ENCODE measurements around the gene WDR27. TPM values are rescaled to one million over a fixed set of nuclear protein-coding genes. Genes with fewer than 3 reads are reported as not detected.

The WDR27 gene
- total RNA-seq, 2 experiments from 2014 or later: 29.0 to 29.7 TPM

GRCh38 chr6:169508452-169508851 is 193.4 kb downstream of the WDR27 start:
- Mint-ChIP-seq H3K27me3 (no peaks in the 10 kb centered on the region), H3K4me1 (no peaks in the 10 kb centered on the region)

GRCh38 chr6:169503422-169504152 is 198.2 kb downstream of the WDR27 start:
- no peak for DNase-seq
- no peak overlapping the region for H3K4me3 Mint-ChIP-seq
- peaks cover 4% of the 10 kb centered on the region for H3K36me3 Mint-ChIP-seq
- H3K4me1 Mint-ChIP-seq: no peaks in the 10 kb centered on the region
- no peaks in the 10 kb centered on the region for H3K27me3 Mint-ChIP-seq
- peaks cover 5% of the 10 kb centered on the region for H3K9me3 Mint-ChIP-seq
- H3K27ac Mint-ChIP-seq: no peak overlapping the region

More at GRCh38 chr6:169508452-169508851, 193.4 kb downstream of the WDR27 start:
- DNase-seq: no peak
- Mint-ChIP-seq H3K36me3 (peaks cover 4% of the 10 kb centered on the region), H3K27ac (no peak overlapping the region), H3K9me3 (peaks cover 5% of the 10 kb centered on the region), H3K4me3 (no peak overlapping the region)

- Mint-ChIP-seq H3K4me3 (no peak overlapping the region), H3K27me3 (no peaks in the 10 kb centered on the region), H3K36me3 (no peaks in the 10 kb centered on the region), H3K4me1 (no peaks in the 10 kb centered on the region), H3K9me3 (no peaks in the 10 kb centered on the region), H3K27ac (no peak overlapping the region)
- DNase-seq: no peak
These were observed 199.4 kb downstream of the WDR27 start for GRCh38 chr6:169502445-169502844.

- H3K4me1 Mint-ChIP-seq: no peaks in the 10 kb centered on the region
- no peaks in the 10 kb centered on the region for H3K36me3 Mint-ChIP-seq
- H3K27ac Mint-ChIP-seq: no peak overlapping the region
- H3K9me3 Mint-ChIP-seq: no peaks in the 10 kb centered on the region
- DNase-seq: no peak
- no peaks in the 10 kb centered on the region for H3K27me3 Mint-ChIP-seq
- no peak overlapping the region for H3K4me3 Mint-ChIP-seq
These were observed 200.0 kb downstream of the WDR27 start for GRCh38 chr6:169501777-169502313.

GRCh38 chr6:169501128-169501527 is 200.7 kb downstream of the WDR27 start:
- Mint-ChIP-seq H3K36me3 (no peaks in the 10 kb centered on the region), H3K27ac (no peak overlapping the region), H3K9me3 (no peaks in the 10 kb centered on the region), H3K4me3 (no peak overlapping the region), H3K4me1 (no peaks in the 10 kb centered on the region), H3K27me3 (no peaks in the 10 kb centered on the region)
- DNase-seq: no peak

- Mint-ChIP-seq H3K9me3 (no peaks in the 10 kb centered on the region), H3K27me3 (no peaks in the 10 kb centered on the region), H3K36me3 (no peaks in the 10 kb centered on the region), H3K4me3 (no peak overlapping the region), H3K27ac (no peak overlapping the region), H3K4me1 (no peaks in the 10 kb centered on the region)
- no peak for DNase-seq
These were observed 201.1 kb downstream of the WDR27 start for GRCh38 chr6:169500688-169501087.

GRCh38 chr6:169499848-169500247 is 202.0 kb downstream of the WDR27 start:
- no peak for DNase-seq
- H3K27me3 Mint-ChIP-seq: no peaks in the 10 kb centered on the region
- no peak overlapping the region for H3K27ac Mint-ChIP-seq
- no peak overlapping the region for H3K4me3 Mint-ChIP-seq
- H3K9me3 Mint-ChIP-seq: no peaks in the 10 kb centered on the region
- H3K4me1 Mint-ChIP-seq: no peaks in the 10 kb centered on the region
- no peaks in the 10 kb centered on the region for H3K36me3 Mint-ChIP-seq

- no peaks in the 10 kb centered on the region for H3K9me3 Mint-ChIP-seq
- H3K4me3 Mint-ChIP-seq: no peak overlapping the region
- H3K36me3 Mint-ChIP-seq: no peaks in the 10 kb centered on the region
- no peak overlapping the region for H3K27ac Mint-ChIP-seq
- H3K27me3 Mint-ChIP-seq: no peaks in the 10 kb centered on the region
- H3K4me1 Mint-ChIP-seq: no peaks in the 10 kb centered on the region
- DNase-seq: no peak
These were observed 202.8 kb downstream of the WDR27 start for GRCh38 chr6:169498916-169499513.

GRCh38 chr6:169495601-169496000 is 206.2 kb downstream of the WDR27 start:
- DNase-seq: no peak
- H3K27me3 Mint-ChIP-seq: no peaks in the 10 kb centered on the region
- H3K27ac Mint-ChIP-seq: no peak overlapping the region
- H3K4me3 Mint-ChIP-seq: no peak overlapping the region
- H3K9me3 Mint-ChIP-seq: no peaks in the 10 kb centered on the region
- no peaks in the 10 kb centered on the region for H3K4me1 Mint-ChIP-seq
- no peaks in the 10 kb centered on the region for H3K36me3 Mint-ChIP-seq

GRCh38 chr6:169494038-169494437 is 207.8 kb downstream of the WDR27 start:
- no peaks in the 10 kb centered on the region for H3K9me3 Mint-ChIP-seq

GRCh38 chr6:169491482-169491881 is 210.3 kb downstream of the WDR27 start:
- H3K27me3 Mint-ChIP-seq: no peaks in the 10 kb centered on the region
- H3K27ac Mint-ChIP-seq: no peak overlapping the region
- peaks cover 2% of the 10 kb centered on the region for H3K36me3 Mint-ChIP-seq
- DNase-seq: no peak
- no peaks in the 10 kb centered on the region for H3K9me3 Mint-ChIP-seq
- H3K4me3 Mint-ChIP-seq: no peak overlapping the region
- no peaks in the 10 kb centered on the region for H3K4me1 Mint-ChIP-seq

More at GRCh38 chr6:169494038-169494437, 207.8 kb downstream of the WDR27 start:
- Mint-ChIP-seq H3K27me3 (no peaks in the 10 kb centered on the region), H3K4me3 (no peak overlapping the region), H3K4me1 (no peaks in the 10 kb centered on the region), H3K27ac (no peak overlapping the region), H3K36me3 (no peaks in the 10 kb centered on the region)
- DNase-seq: no peak

GRCh38 chr6:169490830-169491229 is 211.0 kb downstream of the WDR27 start:
- no peak overlapping the region for H3K27ac Mint-ChIP-seq
- no peaks in the 10 kb centered on the region for H3K27me3 Mint-ChIP-seq
- H3K9me3 Mint-ChIP-seq: peaks cover under 1% of the 10 kb centered on the region
- H3K4me1 Mint-ChIP-seq: no peaks in the 10 kb centered on the region
- peaks cover 2% of the 10 kb centered on the region for H3K36me3 Mint-ChIP-seq
- H3K4me3 Mint-ChIP-seq: no peak overlapping the region
- DNase-seq: no peak

- H3K9me3 Mint-ChIP-seq: peaks cover 3% of the 10 kb centered on the region
- no peak overlapping the region for H3K27ac Mint-ChIP-seq
- H3K4me3 Mint-ChIP-seq: no peak overlapping the region
- no peak for DNase-seq
- peaks cover 2% of the 10 kb centered on the region for H3K36me3 Mint-ChIP-seq
- no peaks in the 10 kb centered on the region for H3K4me1 Mint-ChIP-seq
- H3K27me3 Mint-ChIP-seq: no peaks in the 10 kb centered on the region
These were observed 211.6 kb downstream of the WDR27 start for GRCh38 chr6:169490246-169490641.

GRCh38 chr6:169489563-169490245 is 212.1 kb downstream of the WDR27 start:
- Mint-ChIP-seq H3K4me3 (no peak overlapping the region), H3K27ac (no peak overlapping the region), H3K9me3 (peaks cover 3% of the 10 kb centered on the region), H3K4me1 (no peaks in the 10 kb centered on the region), H3K36me3 (peaks cover 2% of the 10 kb centered on the region), H3K27me3 (no peaks in the 10 kb centered on the region)
- no peak for DNase-seq
